ENCODE data around the gene IP6K3. TPM values are rescaled to one million over a fixed set of nuclear protein-coding genes. Genes with fewer than 3 reads are reported as not detected.

The IP6K3 gene
- total RNA-seq, 1 donor from 2014 or later, result not detected

DNA sequence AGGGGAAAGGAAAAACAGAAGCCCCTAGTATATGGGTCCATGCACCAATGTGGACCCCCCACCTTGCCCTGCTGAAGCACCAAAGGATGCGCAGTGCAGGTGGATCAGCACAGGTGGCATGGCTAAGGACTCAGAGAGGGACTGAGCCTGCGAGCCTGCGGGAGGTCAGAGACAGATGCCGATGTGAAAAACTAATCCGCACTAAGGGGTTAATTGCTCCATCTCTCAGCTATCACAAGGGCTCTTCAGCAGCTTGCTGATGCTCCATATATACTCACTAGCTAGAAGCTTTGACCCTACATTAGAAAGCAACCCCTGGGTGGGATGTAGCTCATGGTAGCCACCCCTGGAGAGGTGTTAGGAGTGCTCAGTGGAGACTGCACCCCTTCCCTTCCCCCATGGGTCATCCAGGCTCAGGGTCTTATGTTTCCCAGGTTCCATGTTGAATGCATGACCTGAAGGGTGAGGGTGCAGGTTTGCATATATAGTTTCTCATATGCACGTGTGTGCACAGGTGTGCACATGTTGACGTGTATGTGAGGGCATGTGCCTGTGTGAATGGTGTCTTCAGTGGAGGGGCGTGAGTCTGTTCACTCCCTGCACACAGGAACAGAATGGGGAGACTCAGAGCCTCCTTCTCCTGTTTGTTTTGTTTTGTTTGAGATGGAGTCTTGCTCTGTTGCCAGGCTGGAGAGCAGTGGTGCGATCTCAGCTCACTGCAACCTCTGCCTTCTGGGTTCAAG, 13.4 kb upstream of the IP6K3 start:
- Mint-ChIP-seq H3K9me3 (no peaks in the 10 kb centered on the region), H3K27me3 (peaks cover 11% of the 10 kb centered on the region), H3K36me3 (ENCODE audit: low read depth) (no peaks in the 10 kb centered on the region), H3K4me1 (peaks cover 2% of the 10 kb centered on the region), H3K4me3 (no peak overlapping the region), H3K27ac (no peak overlapping the region)
- ChIA-PET CTCF (no interaction called here), POLR2A (no interaction called here)
- no peak for DNase-seq
- intact Hi-C loops (cut with micrococcal nuclease), result no loop called here
- TF ChIP-seq, protein P1, sequence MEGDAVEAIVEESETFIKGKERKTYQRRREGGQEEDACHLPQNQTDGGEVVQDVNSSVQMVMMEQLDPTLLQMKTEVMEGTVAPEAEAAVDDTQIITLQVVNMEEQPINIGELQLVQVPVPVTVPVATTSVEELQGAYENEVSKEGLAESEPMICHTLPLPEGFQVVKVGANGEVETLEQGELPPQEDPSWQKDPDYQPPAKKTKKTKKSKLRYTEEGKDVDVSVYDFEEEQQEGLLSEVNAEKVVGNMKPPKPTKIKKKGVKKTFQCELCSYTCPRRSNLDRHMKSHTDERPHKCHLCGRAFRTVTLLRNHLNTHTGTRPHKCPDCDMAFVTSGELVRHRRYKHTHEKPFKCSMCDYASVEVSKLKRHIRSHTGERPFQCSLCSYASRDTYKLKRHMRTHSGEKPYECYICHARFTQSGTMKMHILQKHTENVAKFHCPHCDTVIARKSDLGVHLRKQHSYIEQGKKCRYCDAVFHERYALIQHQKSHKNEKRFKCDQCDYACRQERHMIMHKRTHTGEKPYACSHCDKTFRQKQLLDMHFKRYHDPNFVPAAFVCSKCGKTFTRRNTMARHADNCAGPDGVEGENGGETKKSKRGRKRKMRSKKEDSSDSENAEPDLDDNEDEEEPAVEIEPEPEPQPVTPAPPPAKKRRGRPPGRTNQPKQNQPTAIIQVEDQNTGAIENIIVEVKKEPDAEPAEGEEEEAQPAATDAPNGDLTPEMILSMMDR (IDR thresholded peaks at IDR 0.05), result no peak
- ATAC-seq (ENCODE audit: low read depth), result no peak

GRCh38 chr6:33758815-33759216, 12.1 kb upstream of the IP6K3 start:
- CTCF ChIA-PET, result no interaction called here
- TF ChIP-seq, protein P1 (IDR thresholded peaks at IDR 0.05), result no peak
- Mint-ChIP-seq H3K4me1 (peaks cover 7% of the 10 kb centered on the region), H3K27me3 (peaks cover 9% of the 10 kb centered on the region), H3K36me3 (ENCODE audit: low read depth) (no peaks in the 10 kb centered on the region), H3K9me3 (no peaks in the 10 kb centered on the region), H3K27ac (no peak overlapping the region), H3K4me3 (no peak overlapping the region)
- DNase-seq (no peak), ATAC-seq (ENCODE audit: low read depth) (no peak)
- intact Hi-C loops (cut with micrococcal nuclease), result no loop called here
- POLR2A ChIA-PET, result no interaction called here

GRCh38 chr6:33757906-33758305, 11.2 kb upstream of the IP6K3 start:
- Mint-ChIP-seq H3K36me3 (ENCODE audit: low read depth) (no peaks in the 10 kb centered on the region), H3K27me3 (peaks cover 9% of the 10 kb centered on the region), H3K27ac (no peak overlapping the region), H3K9me3 (no peaks in the 10 kb centered on the region), H3K4me1 (peaks cover 7% of the 10 kb centered on the region), H3K4me3 (no peak overlapping the region)
- no peak for DNase-seq
- TF ChIP-seq, protein P1 (IDR thresholded peaks at IDR 0.05), result no peak
- CTCF ChIA-PET, result interaction anchor here (1.4 kb wide), 2 partner anchors 13 to 15 kb away, joined by 4 to 5 read pairs; no protein-coding TSS in a partner anchor
- intact Hi-C loops (cut with micrococcal nuclease), result no loop called here
- POLR2A ChIA-PET, result no interaction called here
- ATAC-seq (ENCODE audit: low read depth), result no peak

- Mint-ChIP-seq H3K27me3 (peaks cover 7% of the 10 kb centered on the region), H3K4me1 (peaks cover 7% of the 10 kb centered on the region), H3K27ac (no peak overlapping the region), H3K9me3 (no peaks in the 10 kb centered on the region), H3K36me3 (ENCODE audit: low read depth) (no peaks in the 10 kb centered on the region), H3K4me3 (no peak overlapping the region)
- intact Hi-C loops (cut with micrococcal nuclease), result no loop called here
- DNase-seq (no peak), ATAC-seq (ENCODE audit: low read depth) (no peak)
- ChIA-PET CTCF (interaction anchor here (1.4 kb wide), 2 partner anchors 14 kb away, joined by 4 to 5 read pairs; no protein-coding TSS in a partner anchor), POLR2A (no interaction called here)
- TF ChIP-seq, protein P1 (IDR thresholded peaks at IDR 0.05), result no peak
These were observed 10.4 kb upstream of the IP6K3 start for GRCh38 chr6:33757113-33757512.

DNA sequence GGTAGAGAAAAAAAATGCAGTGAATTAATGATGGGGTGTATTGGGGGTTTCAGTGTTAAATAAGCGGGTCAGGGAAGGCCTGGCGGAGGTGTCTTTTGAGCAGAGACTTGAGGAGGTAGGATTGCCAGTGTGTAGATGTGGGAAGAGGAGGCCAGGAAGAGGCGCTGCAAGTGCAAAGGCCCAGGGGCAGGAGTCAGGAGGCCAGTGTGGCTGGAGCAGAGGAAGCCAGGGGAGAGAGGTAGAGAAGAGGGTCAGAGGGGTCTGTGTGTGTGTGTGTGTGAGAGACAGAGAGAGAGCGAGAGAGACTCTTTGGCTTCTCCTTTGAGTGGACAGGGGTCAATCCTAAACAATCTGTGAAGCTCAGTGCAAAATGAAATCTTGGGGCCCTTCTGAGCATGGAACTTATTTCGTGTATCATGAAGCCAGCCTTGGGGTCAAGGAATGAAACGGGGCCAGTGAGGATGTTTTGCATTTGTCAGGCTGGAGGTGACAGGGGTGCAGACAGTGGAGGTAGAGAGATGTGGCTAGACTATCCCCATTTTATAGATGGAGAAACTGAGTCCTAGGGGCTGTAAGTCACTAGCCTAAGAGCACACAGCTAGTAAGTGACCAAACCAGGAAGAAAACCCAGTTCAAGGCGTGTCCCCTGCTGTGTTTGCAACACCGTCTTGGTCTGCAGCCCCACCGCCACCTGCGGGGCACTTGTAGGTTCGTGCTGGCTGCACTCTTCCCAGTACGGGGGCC, 9.7 kb upstream of the IP6K3 start:
- no peaks in the 10 kb centered on the region for H3K36me3 Mint-ChIP-seq (ENCODE audit: low read depth)
- peaks cover 6% of the 10 kb centered on the region for H3K27me3 Mint-ChIP-seq
- H3K4me1 Mint-ChIP-seq, result peaks cover 7% of the 10 kb centered on the region
- TF ChIP-seq, protein P1 (IDR thresholded peaks at IDR 0.05), result no peak
- no peak overlapping the region for H3K27ac Mint-ChIP-seq
- ATAC-seq (ENCODE audit: low read depth) (no peak), DNase-seq (no peak)
- ChIA-PET POLR2A (no interaction called here), CTCF (no interaction called here)
- intact Hi-C loops (cut with micrococcal nuclease), result no loop called here
- no peaks in the 10 kb centered on the region for H3K9me3 Mint-ChIP-seq
- H3K4me3 Mint-ChIP-seq, result no peak overlapping the region
